HepG2 (cell line): Measurements from ENCODE around the gene TLK2. TPM values are rescaled to one million over a fixed set of nuclear protein-coding genes. Genes with fewer than 3 reads are reported as not detected.

Experiments
- BCL6 ChIP-seq: IDR thresholded peaks from 2 replicates; pipeline ENCODE4 v1.6.1; 2016; ENCODE audit warnings: missing genetic modification reagents, missing compliant biosample characterization
- DMAP1 ChIP-seq: IDR thresholded peaks from 2 replicates; pipeline ENCODE4 v1.6.1; 2016
- GATAD2A ChIP-seq: IDR thresholded peaks from 2 replicates; pipeline ENCODE4 v1.6.1; 2016
- JUND ChIP-seq: sonication (generic); formaldehyde crosslinking; IDR thresholded peaks from 2 replicates; pipeline ENCODE4 v1.8.0; 2022; ENCODE audit warnings: mild to moderate bottlenecking, missing genetic modification reagents
- MED1 ChIP-seq: sonication (generic); formaldehyde crosslinking; IDR thresholded peaks from 2 replicates; pipeline ENCODE4 v1.4.0; 2020; ENCODE audit warnings: missing genetic modification reagents
- NCOA2 ChIP-seq: sonication (generic); formaldehyde crosslinking; IDR thresholded peaks from 2 replicates; pipeline ENCODE4 v1.8.0; 2022; ENCODE audit warnings: inconsistent platforms
- NR2F6 ChIP-seq, 2 experiments: IDR thresholded peaks; 2 replicates each; pipeline ENCODE4 v1.6.1; 2016; ENCODE audit warnings: antibody characterized with exemption in 1 of 2, mild to moderate bottlenecking in 1 of 2
- RARA ChIP-seq: IDR thresholded peaks from 2 replicates; pipeline ENCODE4 v1.6.1; 2016; ENCODE audit warnings: missing genetic modification reagents, missing compliant biosample characterization
- SOX13 ChIP-seq, 3 experiments: fragments of 450-650 bp in 1 of 3; sonication (generic) in 1 of 3; formaldehyde crosslinking in 1 of 3; IDR thresholded peaks in 2 of 3; conservative IDR thresholded peaks in 1 of 3; 2 replicates each; pipeline versions ENCODE4 v1.5.0 to v1.6.1; 2016 to 2020; ENCODE audit warnings: antibody characterized with exemption in 1 of 3, mild to moderate bottlenecking in 1 of 3, missing compliant biosample characterization in 1 of 3, missing genetic modification reagents in 1 of 3, moderate library complexity in 1 of 3
- TEAD3 ChIP-seq: optimal IDR thresholded peaks from 2 replicates; pipeline ENCODE3; 2016; ENCODE audit warnings: borderline replicate concordance
- ZNF3 ChIP-seq: IDR thresholded peaks from 2 replicates; pipeline ENCODE4 v1.7.0; 2017; ENCODE audit warnings: inconsistent platforms
- ZNF792 ChIP-seq: IDR thresholded peaks from 2 replicates; pipeline ENCODE4 v1.6.1; 2016
- polyA plus RNA-seq, 8 experiments: library from polyadenylated mRNA; depleted of rRNA in 3 of 8; stranded (reverse) in 7 of 8; unstranded in 1 of 8; fragments of >200 nt; fragmentation: Illumina TruSeq in 4 of 8; extraction: Trizol in 4 of 8; gene quantifications; 2 replicates each; pipeline versions ENCODE4 v1.2.1 to v1.2.3, GENCODE V29; 2011 to 2016; ENCODE audit warnings: low read depth in 4 of 8, missing spikeins in 1 of 8, mixed read lengths in 1 of 8; ENCODE audit not compliant: insufficient read depth in 1 of 8
- total RNA-seq, 5 experiments: library from RNA; depleted of rRNA; stranded (reverse); fragments of >200 nt; fragmentation: Illumina TruSeq; extraction: Trizol; gene quantifications; 2 replicates each; pipeline ENCODE4 v1.2.3, GENCODE V29; 2016; ENCODE audit warnings: low read depth in 1 of 5
- TF ChIP-seq, protein P1 (sequence below): IDR thresholded peaks from 2 replicates; pipeline ENCODE4 v1.6.1; 2016; ENCODE audit warnings: mild to moderate bottlenecking
- TF ChIP-seq, protein P2 (sequence below): IDR thresholded peaks from 2 replicates; pipeline ENCODE4 v1.6.1; 2012; ENCODE audit warnings: low read depth, low read length, improper control_type of control experiment
- TF ChIP-seq, protein P3 (sequence below): sonication (generic); formaldehyde crosslinking; IDR thresholded peaks from 2 replicates; pipeline ENCODE4 v1.5.1; 2020; ENCODE audit warnings: mild to moderate bottlenecking, missing genetic modification reagents, borderline replicate concordance
- TF ChIP-seq, protein P4 (sequence below), 2 experiments: fragments of 450-650 bp in 1 of 2; sonication (generic) in 1 of 2; formaldehyde crosslinking; IDR thresholded peaks; 2 replicates each; pipeline versions ENCODE4 v1.5.0 to v1.8.0; 2020 to 2022; ENCODE audit warnings: mild to moderate bottlenecking in 1 of 2, missing genetic modification reagents in 1 of 2
- TF ChIP-seq, protein P5 (sequence below): IDR thresholded peaks from 2 replicates; pipeline ENCODE4 v1.4.0; 2020; ENCODE audit warnings: mild to moderate bottlenecking, missing genetic modification reagents

TLK2 gene
- total and polyA plus RNA-seq, 2 of the 13 experiments (the other 11 are each of a cell fraction or from before 2014, with no cell fraction given), result 58.7 to 60.8 TPM

DNA sequence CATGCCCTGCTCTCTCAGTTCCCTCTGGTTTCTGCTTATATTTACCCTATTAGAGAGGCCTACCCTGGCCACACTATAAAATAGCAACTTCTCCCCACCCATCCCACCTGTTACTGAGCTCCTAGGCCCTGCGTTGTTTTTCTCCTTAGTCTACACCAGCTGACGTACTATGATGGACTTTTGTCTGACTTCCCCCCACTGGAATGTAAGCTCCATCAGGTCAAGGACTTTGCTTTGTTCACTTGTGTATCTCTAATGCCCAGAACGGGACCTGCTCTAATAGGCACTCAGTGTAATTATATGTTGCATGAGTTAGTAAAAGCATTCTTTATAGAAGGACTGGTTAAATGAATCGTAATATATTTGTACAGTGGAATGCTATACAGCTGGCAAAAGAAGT, 62.4 kb downstream of the TLK2 start (continued):
- TF ChIP-seq, protein P1, sequence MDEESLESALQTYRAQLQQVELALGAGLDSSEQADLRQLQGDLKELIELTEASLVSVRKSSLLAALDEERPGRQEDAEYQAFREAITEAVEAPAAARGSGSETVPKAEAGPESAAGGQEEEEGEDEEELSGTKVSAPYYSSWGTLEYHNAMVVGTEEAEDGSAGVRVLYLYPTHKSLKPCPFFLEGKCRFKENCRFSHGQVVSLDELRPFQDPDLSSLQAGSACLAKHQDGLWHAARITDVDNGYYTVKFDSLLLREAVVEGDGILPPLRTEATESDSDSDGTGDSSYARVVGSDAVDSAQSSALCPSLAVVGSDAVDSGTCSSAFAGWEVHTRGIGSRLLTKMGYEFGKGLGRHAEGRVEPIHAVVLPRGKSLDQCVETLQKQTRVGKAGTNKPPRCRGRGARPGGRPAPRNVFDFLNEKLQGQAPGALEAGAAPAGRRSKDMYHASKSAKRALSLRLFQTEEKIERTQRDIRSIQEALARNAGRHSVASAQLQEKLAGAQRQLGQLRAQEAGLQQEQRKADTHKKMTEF (CRISPR knock-in tag), result peak; percentile 71
- 0 out of 2 replicates have a peak, but pooled peaks have one; percentile 19 for TF ChIP-seq JUND (CRISPR knock-in tag)
- TF ChIP-seq, protein P2, sequence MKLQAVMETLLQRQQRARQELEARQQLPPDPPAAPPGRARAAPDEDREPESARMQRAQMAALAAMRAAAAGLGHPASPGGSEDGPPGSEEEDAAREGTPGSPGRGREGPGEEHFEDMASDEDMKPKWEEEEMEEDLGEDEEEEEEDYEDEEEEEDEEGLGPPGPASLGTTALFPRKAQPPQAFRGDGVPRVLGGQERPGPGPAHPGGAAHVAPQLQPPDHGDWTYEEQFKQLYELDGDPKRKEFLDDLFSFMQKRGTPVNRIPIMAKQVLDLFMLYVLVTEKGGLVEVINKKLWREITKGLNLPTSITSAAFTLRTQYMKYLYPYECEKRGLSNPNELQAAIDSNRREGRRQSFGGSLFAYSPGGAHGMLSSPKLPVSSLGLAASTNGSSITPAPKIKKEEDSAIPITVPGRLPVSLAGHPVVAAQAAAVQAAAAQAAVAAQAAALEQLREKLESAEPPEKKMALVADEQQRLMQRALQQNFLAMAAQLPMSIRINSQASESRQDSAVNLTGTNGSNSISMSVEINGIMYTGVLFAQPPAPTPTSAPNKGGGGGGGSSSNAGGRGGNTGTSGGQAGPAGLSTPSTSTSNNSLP, result peak; percentile 84
- TF ChIP-seq, protein P3, sequence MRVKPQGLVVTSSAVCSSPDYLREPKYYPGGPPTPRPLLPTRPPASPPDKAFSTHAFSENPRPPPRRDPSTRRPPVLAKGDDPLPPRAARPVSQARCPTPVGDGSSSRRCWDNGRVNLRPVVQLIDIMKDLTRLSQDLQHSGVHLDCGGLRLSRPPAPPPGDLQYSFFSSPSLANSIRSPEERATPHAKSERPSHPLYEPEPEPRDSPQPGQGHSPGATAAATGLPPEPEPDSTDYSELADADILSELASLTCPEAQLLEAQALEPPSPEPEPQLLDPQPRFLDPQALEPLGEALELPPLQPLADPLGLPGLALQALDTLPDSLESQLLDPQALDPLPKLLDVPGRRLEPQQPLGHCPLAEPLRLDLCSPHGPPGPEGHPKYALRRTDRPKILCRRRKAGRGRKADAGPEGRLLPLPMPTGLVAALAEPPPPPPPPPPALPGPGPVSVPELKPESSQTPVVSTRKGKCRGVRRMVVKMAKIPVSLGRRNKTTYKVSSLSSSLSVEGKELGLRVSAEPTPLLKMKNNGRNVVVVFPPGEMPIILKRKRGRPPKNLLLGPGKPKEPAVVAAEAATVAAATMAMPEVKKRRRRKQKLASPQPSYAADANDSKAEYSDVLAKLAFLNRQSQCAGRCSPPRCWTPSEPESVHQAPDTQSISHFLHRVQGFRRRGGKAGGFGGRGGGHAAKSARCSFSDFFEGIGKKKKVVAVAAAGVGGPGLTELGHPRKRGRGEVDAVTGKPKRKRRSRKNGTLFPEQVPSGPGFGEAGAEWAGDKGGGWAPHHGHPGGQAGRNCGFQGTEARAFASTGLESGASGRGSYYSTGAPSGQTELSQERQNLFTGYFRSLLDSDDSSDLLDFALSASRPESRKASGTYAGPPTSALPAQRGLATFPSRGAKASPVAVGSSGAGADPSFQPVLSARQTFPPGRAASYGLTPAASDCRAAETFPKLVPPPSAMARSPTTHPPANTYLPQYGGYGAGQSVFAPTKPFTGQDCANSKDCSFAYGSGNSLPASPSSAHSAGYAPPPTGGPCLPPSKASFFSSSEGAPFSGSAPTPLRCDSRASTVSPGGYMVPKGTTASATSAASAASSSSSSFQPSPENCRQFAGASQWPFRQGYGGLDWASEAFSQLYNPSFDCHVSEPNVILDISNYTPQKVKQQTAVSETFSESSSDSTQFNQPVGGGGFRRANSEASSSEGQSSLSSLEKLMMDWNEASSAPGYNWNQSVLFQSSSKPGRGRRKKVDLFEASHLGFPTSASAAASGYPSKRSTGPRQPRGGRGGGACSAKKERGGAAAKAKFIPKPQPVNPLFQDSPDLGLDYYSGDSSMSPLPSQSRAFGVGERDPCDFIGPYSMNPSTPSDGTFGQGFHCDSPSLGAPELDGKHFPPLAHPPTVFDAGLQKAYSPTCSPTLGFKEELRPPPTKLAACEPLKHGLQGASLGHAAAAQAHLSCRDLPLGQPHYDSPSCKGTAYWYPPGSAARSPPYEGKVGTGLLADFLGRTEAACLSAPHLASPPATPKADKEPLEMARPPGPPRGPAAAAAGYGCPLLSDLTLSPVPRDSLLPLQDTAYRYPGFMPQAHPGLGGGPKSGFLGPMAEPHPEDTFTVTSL, result peak; percentile 61; the same call in 1 of the 2 replicates
- TF ChIP-seq GATAD2A (CRISPR knock-in tag), result peak; percentile 74
- TF ChIP-seq NR2F6 (IDR thresholded peaks at IDR 0.05), result peak; percentile 93
- TF ChIP-seq NR2F6 (CRISPR knock-in tag; IDR thresholded peaks at IDR 0.05), result peak; percentile 97
- TF ChIP-seq ZNF792 (CRISPR knock-in tag), result peak; percentile 88; the same call in 1 of the 2 replicates
- 0 out of 2 replicates have a peak, but pooled peaks have one; percentile 28 for TF ChIP-seq DMAP1 (CRISPR knock-in tag)
- peak; percentile 71 for TF ChIP-seq SOX13 (IDR thresholded peaks at IDR 0.05)
- peak in 1 of 2 experiments; percentile 95; a peak in 2 of 4 replicates for TF ChIP-seq SOX13 (CRISPR knock-in tag; conservative IDR thresholded peaks at IDR 0.05 in 1 of 2, IDR thresholded peaks at IDR 0.05 in 1 of 2)
- peak; percentile 73 for TF ChIP-seq NCOA2 (CRISPR knock-in tag)
- peak; percentile 87 for TF ChIP-seq RARA (CRISPR knock-in tag)
- peak; percentile 41; the same call in 1 of the 2 replicates for TF ChIP-seq ZNF3 (CRISPR knock-in tag)
- TF ChIP-seq, protein P4, sequence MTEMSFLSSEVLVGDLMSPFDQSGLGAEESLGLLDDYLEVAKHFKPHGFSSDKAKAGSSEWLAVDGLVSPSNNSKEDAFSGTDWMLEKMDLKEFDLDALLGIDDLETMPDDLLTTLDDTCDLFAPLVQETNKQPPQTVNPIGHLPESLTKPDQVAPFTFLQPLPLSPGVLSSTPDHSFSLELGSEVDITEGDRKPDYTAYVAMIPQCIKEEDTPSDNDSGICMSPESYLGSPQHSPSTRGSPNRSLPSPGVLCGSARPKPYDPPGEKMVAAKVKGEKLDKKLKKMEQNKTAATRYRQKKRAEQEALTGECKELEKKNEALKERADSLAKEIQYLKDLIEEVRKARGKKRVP (CRISPR knock-in tag; IDR thresholded peaks at IDR 0.05), result peak in 1 of 2 experiments; percentile 28; a peak in 1 of 4 replicates
- TF ChIP-seq, protein P5, sequence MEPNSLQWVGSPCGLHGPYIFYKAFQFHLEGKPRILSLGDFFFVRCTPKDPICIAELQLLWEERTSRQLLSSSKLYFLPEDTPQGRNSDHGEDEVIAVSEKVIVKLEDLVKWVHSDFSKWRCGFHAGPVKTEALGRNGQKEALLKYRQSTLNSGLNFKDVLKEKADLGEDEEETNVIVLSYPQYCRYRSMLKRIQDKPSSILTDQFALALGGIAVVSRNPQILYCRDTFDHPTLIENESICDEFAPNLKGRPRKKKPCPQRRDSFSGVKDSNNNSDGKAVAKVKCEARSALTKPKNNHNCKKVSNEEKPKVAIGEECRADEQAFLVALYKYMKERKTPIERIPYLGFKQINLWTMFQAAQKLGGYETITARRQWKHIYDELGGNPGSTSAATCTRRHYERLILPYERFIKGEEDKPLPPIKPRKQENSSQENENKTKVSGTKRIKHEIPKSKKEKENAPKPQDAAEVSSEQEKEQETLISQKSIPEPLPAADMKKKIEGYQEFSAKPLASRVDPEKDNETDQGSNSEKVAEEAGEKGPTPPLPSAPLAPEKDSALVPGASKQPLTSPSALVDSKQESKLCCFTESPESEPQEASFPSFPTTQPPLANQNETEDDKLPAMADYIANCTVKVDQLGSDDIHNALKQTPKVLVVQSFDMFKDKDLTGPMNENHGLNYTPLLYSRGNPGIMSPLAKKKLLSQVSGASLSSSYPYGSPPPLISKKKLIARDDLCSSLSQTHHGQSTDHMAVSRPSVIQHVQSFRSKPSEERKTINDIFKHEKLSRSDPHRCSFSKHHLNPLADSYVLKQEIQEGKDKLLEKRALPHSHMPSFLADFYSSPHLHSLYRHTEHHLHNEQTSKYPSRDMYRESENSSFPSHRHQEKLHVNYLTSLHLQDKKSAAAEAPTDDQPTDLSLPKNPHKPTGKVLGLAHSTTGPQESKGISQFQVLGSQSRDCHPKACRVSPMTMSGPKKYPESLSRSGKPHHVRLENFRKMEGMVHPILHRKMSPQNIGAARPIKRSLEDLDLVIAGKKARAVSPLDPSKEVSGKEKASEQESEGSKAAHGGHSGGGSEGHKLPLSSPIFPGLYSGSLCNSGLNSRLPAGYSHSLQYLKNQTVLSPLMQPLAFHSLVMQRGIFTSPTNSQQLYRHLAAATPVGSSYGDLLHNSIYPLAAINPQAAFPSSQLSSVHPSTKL (CRISPR knock-in tag), result peak; percentile 89
- TF ChIP-seq BCL6 (CRISPR knock-in tag), result peak; percentile 36; the same call in 1 of the 2 replicates
- peak; percentile 65 for TF ChIP-seq MED1 (CRISPR knock-in tag)
- peak; percentile 94 for TF ChIP-seq TEAD3 (CRISPR knock-in tag)
